Prostate gland (tissue), 2 donors: ENCODE data around the gene ZC2HC1B.
A peak's percentile ranks its signal among the peaks of the same experiment; 100 is the strongest.

Experiments used
- POLR2A ChIP-seq: fragments of 450-650 bp; IDR thresholded peaks from one replicate; pipeline ENCODE4 v1.6.1; 2016; ENCODE audit warnings: antibody characterized with exemption, mild to moderate bottlenecking
- POLR2AphosphoS5 ChIP-seq: sonication (generic); formaldehyde crosslinking; IDR thresholded peaks from one replicate; pipeline ENCODE4 v1.6.1; 2017; ENCODE audit warnings: antibody characterized with exemption
- TF ChIP-seq, protein P1 (sequence below), 4 experiments: fragments of 200-600 bp in 2 of 4; fragments of 450-650 bp in 2 of 4; sonication (generic) in 2 of 4; IDR thresholded peaks; 1 replicate in 3 of 4; 2 replicates in 1 of 4; pipeline ENCODE4 v1.5.1; 2016 to 2019; ENCODE audit warnings: antibody characterized with exemption in 4 of 4, mild to moderate bottlenecking in 2 of 4, moderate library complexity in 2 of 4

DNA sequence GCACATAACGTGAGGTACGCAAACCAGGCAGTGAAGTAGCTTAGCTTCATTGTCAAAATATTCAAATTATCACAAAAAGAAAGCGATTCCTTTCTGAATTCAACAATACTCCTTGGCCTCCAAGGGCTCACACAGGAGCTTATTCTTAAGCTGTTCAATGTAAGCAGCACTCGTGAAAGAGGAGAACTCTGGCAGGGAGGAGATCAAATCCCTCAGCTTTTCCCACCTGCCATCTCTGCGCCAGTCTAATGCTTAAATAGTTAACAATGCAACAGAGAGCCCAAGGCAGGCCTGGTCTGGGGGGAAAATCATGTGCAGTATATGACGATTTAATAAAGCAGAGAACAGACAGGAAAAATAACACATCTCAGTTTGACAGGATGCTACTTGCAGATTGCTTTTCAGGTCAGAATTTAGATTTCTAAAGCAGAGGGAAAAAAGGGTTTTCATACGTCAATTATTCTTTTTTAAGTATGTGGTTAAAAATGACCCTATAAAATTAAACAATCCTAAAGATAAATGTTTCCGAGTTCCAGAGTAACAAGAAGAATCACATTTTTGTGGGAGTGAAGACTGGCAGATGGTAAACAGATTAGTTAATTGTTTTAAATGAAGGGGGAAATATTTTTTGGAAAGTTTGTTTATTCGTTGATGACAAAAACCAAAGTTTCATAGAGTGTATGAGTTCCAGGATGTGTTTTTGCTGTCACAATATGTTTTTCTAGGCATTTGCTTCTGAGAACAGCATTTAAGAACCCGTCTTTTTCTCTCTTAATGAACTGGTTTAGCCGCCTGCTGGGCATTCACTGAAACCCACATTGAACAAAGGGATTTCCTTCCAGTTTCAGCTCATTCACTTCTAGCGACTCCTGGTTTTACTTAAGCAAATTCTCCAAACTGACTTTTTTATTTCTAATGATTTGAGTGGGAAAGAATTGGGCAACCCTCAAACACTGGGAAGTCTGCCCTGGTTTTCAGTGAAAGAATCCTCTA lies 97.9 kb downstream of the ZC2HC1B start:
- TF ChIP-seq POLR2A = no peak
- TF ChIP-seq POLR2AphosphoS5 = no peak
- TF ChIP-seq, protein P1, sequence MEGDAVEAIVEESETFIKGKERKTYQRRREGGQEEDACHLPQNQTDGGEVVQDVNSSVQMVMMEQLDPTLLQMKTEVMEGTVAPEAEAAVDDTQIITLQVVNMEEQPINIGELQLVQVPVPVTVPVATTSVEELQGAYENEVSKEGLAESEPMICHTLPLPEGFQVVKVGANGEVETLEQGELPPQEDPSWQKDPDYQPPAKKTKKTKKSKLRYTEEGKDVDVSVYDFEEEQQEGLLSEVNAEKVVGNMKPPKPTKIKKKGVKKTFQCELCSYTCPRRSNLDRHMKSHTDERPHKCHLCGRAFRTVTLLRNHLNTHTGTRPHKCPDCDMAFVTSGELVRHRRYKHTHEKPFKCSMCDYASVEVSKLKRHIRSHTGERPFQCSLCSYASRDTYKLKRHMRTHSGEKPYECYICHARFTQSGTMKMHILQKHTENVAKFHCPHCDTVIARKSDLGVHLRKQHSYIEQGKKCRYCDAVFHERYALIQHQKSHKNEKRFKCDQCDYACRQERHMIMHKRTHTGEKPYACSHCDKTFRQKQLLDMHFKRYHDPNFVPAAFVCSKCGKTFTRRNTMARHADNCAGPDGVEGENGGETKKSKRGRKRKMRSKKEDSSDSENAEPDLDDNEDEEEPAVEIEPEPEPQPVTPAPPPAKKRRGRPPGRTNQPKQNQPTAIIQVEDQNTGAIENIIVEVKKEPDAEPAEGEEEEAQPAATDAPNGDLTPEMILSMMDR (IDR thresholded peaks at IDR 0.05) = peak in 2 of 4 experiments; percentile 28 to 39
